Pancreas (tissue), 10 donors: Measurements from ENCODE around the gene SLC9A4. TPM values are rescaled to one million over a fixed set of nuclear protein-coding genes. Genes with fewer than 3 reads are reported as not detected.

Experiments
- ATAC-seq, 4 donors: fragments of 200-7000 bp; cut with Tn5 transposase; one replicate each; pipeline versions ENCODE4 v1.8.0 to v1.9.1; 2020; ENCODE audit warnings: mild to moderate bottlenecking in 4 of 4, moderate library complexity in 4 of 4
- DNase-seq, 6 donors: peaks; one replicate each; pipeline ENCODE4 v3.0.0-alpha.2; 2020
- FAIRE-seq: peaks from 2 replicates; lab custom pipeline; 2012; peaks lifted over from hg19 to GRCh38; lab: Jason Lieb, UNC
- H3K27ac ChIP-seq, 4 donors: fragments of 200-600 bp; sonication (generic); 1 replicate in 3 of 4; 2 replicates in 1 of 4; pipeline versions ENCODE4 v1.5.0 to v1.8.0; 2020
- H3K27me3 ChIP-seq, 4 donors: fragments of 200-600 bp; one replicate each; pipeline ENCODE4 v1.8.0; 2021
- H3K36me3 ChIP-seq, 3 donors: fragments of 200-600 bp; sonication (generic) in 1 of 3; one replicate each; pipeline versions ENCODE4 v1.5.0 to v1.8.0; 2020 to 2021
- H3K4me1 ChIP-seq, 3 donors: fragments of 200-600 bp; one replicate each; pipeline ENCODE4 v1.8.0; 2021
- H3K4me3 ChIP-seq, 4 donors: fragments of 200-600 bp; sonication (generic) in 2 of 4; one replicate each; pipeline versions ENCODE4 v1.5.0 to v1.8.0; 2020 to 2021
- H3K9me3 ChIP-seq, 4 donors: fragments of 200-600 bp; one replicate each; pipeline ENCODE4 v1.8.0; 2021
- CTCF ChIP-seq, 4 donors: fragments of 200-600 bp; sonication (generic) in 3 of 4; IDR thresholded peaks; one replicate each; pipeline versions ENCODE4 v1.5.0 to v1.8.0; 2021; ENCODE audit warnings: antibody characterized with exemption in 4 of 4
- WGBS, 2 donors: extraction: QIAGEN DNeasy Blood & Tissue Kit; methylation state at CpG; one replicate each; pipeline ENCODE4 v1.1.7; 2013; 5-methylcytosine and 5-hydroxymethylcytosine counted together
- intact Hi-C, 3 donors: fragments of 100-400 bp; cut with DNase I; formaldehyde crosslinking; loops; one replicate each; pipeline versions ENCODE4 v1.11.1 to v1.14.2; 2022
- polyA plus RNA-seq, 2 donors: library from polyadenylated mRNA; stranded (reverse); fragments of 200-250 nt; gene quantifications; one replicate each; pipeline ENCODE4 v1.2.3, GENCODE V29; 2013
- total RNA-seq, 6 donors: library from RNA; stranded (reverse); fragmentation: NEBNext Ultra II Directional in 4 of 6; extraction: Animal tissue kit (Norgen Biotek cat#: 25700) in 4 of 6; gene quantifications; one replicate each; pipeline versions ENCODE4 v1.2.1 to v1.2.4, GENCODE V29; 2021 to 2023
- donor health status: healthy with polysubstance abuse.
- donor health status: DM: no; HTN: no; CAD: no; lungs with moderate emphysema.
- donor health status: DM: no; HTN: no; CAD: no.
- donor health status: control.
- donor health status: control.
- donor health status: Bipolar disorder and iron deficiency.
- donor health status: DM: yes; HTN: yes; CAD: no.
- donor health status: DM: no; HTN: no; CAD: no.
- donor health status: DM: no; HTN: no; CAD: no.
- donor health status: DM: yes; HTN: yes; CAD: no.

SLC9A4 gene
- total and polyA plus RNA-seq, 8 donors = 0.03 to 0.41 (median 0.09) TPM; not detected in 5

- WGBS, 2 donors = 82 to 85% methylated on average over 6 of the region's 6 CpGs
- Histone ChIP-seq H3K4me3 (no peak overlapping the region), H3K4me1 (no peaks in the 10 kb centered on the region), H3K27me3 (no peaks in the 10 kb centered on the region), H3K27ac (no peak overlapping the region), H3K9me3 (no peaks in the 10 kb centered on the region), H3K36me3 (no peaks in the 10 kb centered on the region)
- no peak for TF ChIP-seq CTCF (IDR thresholded peaks at IDR 0.05)
- ATAC-seq (no peak), FAIRE-seq (no peak), DNase-seq (no peak)
- intact Hi-C loops = no loop called here
Measured at GRCh38 chr2:102484310-102485061, 11.5 kb downstream of the SLC9A4 start.

GRCh38 chr2:102485147-102485785 is 12.2 kb downstream of the SLC9A4 start:
- FAIRE-seq (no peak), ATAC-seq (no peak), DNase-seq (no peak)
- Histone ChIP-seq H3K27ac (no peak overlapping the region), H3K27me3 (no peaks in the 10 kb centered on the region), H3K4me3 (no peak overlapping the region), H3K36me3 (no peaks in the 10 kb centered on the region), H3K9me3 (no peaks in the 10 kb centered on the region), H3K4me1 (no peaks in the 10 kb centered on the region)
- WGBS, 2 donors = 71 to 87% methylated on average over 5 of the region's 5 CpGs
- TF ChIP-seq CTCF (IDR thresholded peaks at IDR 0.05) = no peak
- intact Hi-C loops = no loop called here

GRCh38 chr2:102486941-102487702 is 14.1 kb downstream of the SLC9A4 start:
- no peak overlapping the region for H3K27ac ChIP-seq
- H3K4me1 ChIP-seq = no peaks in the 10 kb centered on the region
- intact Hi-C loops = no loop called here
- no peaks in the 10 kb centered on the region for H3K27me3 ChIP-seq
- no peak for FAIRE-seq
- no peak overlapping the region for H3K4me3 ChIP-seq
- no peaks in the 10 kb centered on the region for H3K9me3 ChIP-seq
- no peak for DNase-seq
- no peak for ATAC-seq
- TF ChIP-seq CTCF (IDR thresholded peaks at IDR 0.05) = no peak
- WGBS, 2 donors = 72 to 85% methylated on average over 1 of the region's 1 CpG
- H3K36me3 ChIP-seq = no peaks in the 10 kb centered on the region

- no peak overlapping the region for H3K4me3 ChIP-seq
- no peaks in the 10 kb centered on the region for H3K4me1 ChIP-seq
- H3K27ac ChIP-seq = no peak overlapping the region
- no peaks in the 10 kb centered on the region for H3K9me3 ChIP-seq
- intact Hi-C loops = no loop called here
- no peaks in the 10 kb centered on the region for H3K36me3 ChIP-seq
- ATAC-seq (peak in 3 of 4 donors; percentile 22 to 73 (median 35)), DNase-seq (peak in 1 of 6 donors; percentile 21), FAIRE-seq (no peak)
- no peaks in the 10 kb centered on the region for H3K27me3 ChIP-seq
- WGBS, 2 donors = 44 to 47% methylated on average over 8 of the region's 8 CpGs
- TF ChIP-seq CTCF (IDR thresholded peaks at IDR 0.05) = no peak
Measured at GRCh38 chr2:102487761-102488462, 14.9 kb downstream of the SLC9A4 start.
